GM19468 (cell line): Measurements from ENCODE around the gene IL10RB.
"Not testable (repeated sequence)": the region's sequence is repeated elsewhere in the genome, so short reads cannot be mapped to it uniquely, and the experiment has no call there.

Experiments used
- ATAC-seq: cut with Tn5 transposase; IDR thresholded peaks from one replicate; pipeline ENCODE4 v1.9.1; 2021; ENCODE audit warnings: mild to moderate bottlenecking, moderate library complexity, moderate number of reproducible peaks; ENCODE audit not compliant: unreplicated experiment; ENCODE audit errors: extremely low read depth

Gene IL10RB

DNA sequence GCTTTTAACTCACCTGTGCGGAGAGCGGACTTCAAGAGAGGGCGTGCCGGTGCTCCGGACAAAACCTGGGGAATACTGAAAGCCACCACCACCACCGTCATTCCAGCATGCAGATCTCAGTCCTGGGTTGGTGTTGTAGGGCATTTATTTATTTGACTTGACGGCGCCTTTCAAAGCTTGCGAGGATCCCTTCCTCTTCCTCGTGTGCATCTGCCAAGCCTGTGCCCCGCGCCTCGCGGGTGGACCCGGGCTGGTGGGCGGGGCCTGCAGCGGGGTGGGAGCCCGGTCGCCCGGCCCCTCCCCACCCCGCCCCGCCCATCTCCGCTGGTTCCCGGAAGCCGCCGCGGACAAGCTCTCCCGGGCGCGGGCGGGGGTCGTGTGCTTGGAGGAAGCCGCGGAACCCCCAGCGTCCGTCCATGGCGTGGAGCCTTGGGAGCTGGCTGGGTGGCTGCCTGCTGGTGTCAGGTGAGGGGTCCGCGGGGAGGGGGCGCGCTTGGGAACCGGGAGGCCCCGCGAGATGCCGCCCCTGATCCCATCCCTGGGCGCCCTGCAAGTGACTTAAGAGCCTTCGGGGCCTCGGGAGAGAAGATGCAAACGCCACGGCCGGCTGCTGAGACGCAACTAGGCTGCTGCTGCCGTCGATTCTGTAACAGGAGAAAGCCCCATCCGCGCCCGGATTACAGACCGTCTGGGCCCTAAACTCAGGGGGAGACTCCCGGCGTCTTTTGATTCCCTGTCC lies at the start of gene IL10RB:
Gene IL10RB (plus strand): TSS at position 318 of the 739 bp plus-strand sequence. CDS start 99 bp downstream, at position 417.
- no peak for ATAC-seq

DNA sequence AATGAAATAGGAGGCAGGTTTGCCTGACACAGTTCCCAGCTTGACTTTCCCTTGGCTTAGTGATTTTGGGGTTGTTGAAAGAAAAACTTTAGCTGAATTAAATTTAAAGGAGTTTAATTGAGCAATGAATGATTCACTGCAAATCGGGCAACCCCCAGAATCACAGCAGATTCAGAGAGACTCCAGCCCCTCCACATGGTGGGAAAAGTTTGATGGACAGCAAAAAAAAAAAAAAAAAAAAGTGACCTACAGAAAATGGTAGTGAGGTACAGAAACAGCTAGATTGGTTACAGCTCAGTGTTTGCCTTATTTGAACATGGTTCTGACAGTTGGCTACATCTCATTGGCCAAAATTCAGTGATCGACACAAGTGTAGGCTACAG lies 49.0 kb upstream of the IL10RB start:
- no peak for ATAC-seq

DNA sequence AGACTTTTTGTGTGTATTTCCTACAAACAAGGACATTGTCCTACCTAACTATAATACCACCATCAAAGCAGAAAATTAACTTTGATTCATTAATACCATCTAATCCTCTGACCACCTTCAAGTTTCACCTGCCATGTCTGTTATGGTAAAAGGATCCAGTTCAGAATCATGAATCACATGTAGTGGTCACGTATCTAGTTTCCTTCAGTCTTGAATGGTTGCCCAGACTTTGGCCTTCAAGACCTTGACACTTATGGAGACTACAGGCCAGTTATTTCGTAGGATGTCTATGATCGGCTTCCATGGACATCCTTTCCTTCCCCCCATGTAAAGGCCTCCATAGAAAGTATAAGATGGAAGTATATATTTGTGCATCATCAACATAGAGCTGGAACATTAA lies 46.9 kb upstream of the IL10RB start:
- ATAC-seq, result no peak

DNA sequence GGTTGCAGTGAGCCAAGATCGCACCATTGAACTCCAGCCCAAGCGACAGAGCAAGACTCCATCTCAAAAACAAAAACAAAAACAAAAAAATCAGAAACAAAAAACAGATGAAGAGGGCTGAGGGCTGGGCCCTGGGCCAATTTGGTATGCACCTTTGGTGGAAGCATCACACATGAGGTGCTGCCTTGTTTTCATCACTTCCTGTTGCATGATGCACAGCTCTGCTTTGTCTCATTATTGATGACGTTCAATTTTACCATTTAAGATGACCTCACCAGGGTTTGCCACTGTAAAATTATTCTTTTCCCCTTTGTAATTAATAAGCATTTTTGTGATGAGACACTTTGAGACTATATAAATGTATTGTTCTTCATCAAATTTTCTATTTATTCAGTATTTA lies 46.2 kb upstream of the IL10RB start:
- ATAC-seq, result no peak

DNA sequence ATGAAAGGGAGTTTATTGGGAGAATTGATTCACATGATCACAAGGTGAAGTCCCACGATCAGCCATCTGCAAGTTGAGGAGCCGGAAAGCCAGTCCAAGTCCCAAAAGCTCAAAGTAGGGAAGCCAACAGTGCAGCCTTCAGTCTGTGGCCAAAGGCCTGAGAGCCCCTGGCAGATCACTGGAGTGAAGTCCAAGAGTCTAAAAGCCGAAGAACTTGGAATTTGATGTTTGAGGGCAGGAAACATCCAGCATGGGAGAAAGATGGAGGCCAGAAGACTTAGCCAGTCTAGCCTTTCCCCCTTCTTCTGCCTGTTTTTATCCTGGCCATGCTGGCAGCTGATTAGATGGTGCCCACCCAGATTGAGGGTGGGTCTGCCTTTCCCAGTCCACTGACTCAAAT lies 40.8 kb upstream of the IL10RB start:
- not testable (repeated sequence) for ATAC-seq

DNA sequence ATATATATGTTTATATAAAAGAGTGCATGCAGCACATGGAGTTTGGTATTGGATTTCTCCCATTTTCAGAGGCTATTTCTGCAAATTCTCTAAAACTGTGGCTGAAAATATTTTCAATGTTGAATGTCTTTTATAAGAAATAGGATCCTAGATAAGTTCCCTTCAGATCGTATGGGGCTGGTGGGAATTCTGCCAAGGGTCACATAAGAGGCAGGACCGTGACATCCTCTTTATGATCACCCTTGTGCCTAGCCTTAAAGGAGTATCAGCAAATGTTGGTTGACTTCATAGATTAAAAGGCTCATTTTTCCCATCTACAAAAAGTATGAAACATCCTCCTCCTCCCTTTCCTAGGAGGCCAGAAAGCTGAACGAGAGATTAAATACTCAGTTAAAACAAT lies 37.7 kb upstream of the IL10RB start:
- ATAC-seq, result no peak

DNA sequence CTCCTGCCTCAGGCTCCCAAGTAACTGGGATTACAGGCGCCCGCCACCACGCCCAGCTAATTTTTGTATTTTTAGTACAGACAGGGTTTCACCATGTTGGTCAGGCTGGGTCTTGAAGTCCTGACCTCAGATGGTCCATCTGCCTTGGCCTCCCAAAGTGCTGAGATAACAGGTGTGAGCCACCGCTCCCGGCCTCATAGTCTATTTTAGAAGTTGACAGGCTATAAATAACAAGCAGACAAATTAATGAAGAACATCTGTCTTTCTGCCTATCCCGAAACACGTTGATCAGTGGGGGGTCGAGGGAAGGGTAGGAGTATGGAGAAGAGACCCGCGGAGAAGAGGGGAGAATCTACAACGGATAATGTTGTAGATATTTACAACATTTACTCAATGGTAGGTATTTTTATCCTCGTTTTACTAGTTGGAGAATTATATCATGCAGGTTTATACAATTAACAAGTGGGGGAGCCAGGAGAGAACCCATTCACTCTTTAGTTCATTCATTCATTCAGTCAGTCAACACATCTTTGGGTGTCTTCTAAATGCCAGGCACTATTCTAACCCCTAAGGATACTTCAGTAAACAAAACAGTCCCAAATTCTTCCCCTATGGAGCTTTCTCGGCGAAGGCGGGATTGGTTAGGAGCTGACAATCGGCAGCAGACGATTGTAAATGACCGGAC lies 36.9 kb upstream of the IL10RB start:
- no peak for ATAC-seq

DNA sequence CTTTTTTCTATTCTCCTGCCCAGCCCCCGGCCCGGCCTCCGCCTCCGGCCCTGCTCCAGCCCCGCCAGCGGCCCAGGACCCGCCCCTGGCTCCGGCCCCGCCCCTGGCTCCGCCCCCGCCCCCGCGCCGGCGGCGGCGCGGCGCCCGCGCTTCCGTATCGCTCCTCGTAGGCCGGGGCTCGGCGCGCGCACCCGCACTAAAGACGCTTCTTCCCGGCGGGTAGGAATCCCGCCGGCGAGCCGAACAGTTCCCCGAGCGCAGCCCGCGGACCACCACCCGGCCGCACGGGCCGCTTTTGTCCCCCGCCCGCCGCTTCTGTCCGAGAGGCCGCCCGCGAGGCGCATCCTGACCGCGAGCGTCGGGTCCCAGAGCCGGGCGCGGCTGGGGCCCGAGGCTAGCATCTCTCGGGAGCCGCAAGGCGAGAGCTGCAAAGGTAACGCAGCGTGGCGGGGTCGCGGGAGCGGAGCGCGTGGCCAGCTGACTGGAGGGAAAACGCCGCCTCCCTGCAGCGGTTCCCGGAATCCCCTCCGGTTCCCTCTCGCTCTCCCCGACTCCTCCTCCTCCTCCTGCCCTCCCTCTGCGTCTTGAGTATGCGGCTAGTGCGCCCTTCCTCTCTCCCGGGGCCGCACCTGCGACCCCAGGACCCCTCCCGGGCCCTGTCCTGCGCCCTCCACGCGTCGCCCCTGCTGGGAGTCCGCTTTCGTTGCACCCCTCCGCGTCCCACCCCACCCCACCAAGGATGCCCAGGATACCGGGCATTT lies 36.2 kb upstream of the IL10RB start, which contains the start of gene IFNAR2:
Gene IFNAR2 (plus strand): TSS at position 155 of the 761 bp plus-strand sequence. CDS start 11,985 bp downstream, outside the sequence.
- ATAC-seq, result no peak

DNA sequence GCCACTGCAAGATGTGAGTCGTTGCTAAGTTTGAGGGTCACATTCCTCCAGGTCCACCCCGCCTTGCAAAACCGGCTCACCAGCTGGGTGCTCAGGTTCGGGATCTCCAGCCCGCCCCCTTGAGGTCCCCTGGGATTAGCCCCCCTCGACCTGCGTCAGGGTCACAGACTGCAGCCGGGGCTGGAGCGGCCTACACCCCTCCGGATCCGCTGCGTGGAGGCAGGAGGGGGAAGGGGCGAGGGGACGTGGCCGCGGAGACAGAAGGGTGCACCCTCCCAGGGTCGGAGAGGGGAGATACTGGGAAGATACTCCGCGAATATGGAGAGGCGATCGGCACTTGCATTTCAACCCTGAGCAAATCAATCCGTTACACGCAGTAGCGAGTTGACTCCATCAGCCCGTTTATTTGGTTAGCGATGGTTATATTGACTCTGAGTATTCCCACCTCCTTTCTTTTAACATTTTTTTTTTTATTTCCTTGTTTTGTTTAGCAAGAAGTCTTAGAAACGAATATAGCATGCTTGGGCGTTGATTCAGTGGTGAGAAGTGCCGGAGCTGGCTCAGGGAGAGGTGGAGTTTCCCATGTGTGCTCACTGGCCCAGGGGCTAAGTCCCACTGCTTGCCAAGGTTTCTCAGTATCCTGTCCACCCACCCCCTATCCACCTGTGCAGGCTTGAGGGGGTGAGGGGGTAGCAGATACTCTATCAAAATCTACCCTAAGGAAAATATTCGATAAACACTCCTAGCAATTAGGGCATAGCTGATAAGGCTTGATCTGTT lies 35.4 kb upstream of the IL10RB start:
- ATAC-seq, result no peak

DNA sequence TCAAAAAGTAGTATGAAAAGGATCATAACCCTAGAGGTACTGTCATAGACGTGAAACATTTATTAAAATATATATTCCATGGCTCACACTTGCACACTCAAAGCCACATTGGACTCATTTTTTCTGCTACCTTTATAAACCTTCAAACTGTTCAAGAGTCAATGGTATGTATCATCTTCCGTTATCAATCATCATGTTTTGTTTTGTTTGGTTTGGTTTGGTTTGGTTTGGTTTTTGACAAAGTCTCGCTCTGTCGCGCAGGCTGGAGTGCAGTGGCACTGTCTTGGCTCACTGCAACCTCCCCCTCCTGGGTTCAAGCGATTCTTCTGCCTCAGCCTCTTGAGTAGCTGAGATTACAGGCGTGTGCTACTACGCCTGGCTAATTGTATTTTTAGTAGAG lies 34.6 kb upstream of the IL10RB start:
- ATAC-seq, result no peak

DNA sequence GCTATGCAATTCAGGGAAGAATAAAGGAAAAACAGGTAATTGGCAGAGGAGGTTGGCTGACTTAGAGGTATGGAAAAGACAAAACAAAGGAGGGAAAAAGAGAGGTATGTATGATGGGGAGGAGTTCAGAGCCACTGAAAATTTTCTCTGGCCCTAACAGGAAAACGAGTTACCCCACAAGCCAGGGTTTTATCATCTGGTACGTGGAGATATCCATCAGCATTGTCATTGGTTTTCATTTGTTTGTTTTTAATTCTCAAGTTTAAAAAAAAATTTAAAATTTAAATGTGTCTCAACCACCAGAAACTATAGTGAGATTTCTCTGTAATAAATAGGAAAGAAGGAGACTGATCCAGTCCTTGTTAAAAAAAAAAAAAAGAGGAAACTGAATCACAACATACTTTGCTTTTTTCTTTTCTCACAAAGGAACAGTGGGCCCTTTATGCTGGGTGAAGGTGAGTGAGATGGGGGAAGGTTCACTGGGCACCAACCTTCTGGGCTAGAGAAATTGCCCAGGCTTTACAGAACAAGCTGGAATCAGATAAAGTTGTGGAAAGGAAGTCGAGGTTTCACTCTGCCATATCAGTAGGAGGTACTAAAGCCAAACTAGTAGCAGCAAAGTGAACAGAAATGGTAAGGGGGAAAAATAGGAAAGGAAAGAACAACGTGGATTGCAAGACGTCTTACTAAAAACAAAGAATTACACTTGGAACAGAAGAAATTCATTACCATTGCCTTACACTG lies 33.7 kb upstream of the IL10RB start:
- ATAC-seq, result no peak

DNA sequence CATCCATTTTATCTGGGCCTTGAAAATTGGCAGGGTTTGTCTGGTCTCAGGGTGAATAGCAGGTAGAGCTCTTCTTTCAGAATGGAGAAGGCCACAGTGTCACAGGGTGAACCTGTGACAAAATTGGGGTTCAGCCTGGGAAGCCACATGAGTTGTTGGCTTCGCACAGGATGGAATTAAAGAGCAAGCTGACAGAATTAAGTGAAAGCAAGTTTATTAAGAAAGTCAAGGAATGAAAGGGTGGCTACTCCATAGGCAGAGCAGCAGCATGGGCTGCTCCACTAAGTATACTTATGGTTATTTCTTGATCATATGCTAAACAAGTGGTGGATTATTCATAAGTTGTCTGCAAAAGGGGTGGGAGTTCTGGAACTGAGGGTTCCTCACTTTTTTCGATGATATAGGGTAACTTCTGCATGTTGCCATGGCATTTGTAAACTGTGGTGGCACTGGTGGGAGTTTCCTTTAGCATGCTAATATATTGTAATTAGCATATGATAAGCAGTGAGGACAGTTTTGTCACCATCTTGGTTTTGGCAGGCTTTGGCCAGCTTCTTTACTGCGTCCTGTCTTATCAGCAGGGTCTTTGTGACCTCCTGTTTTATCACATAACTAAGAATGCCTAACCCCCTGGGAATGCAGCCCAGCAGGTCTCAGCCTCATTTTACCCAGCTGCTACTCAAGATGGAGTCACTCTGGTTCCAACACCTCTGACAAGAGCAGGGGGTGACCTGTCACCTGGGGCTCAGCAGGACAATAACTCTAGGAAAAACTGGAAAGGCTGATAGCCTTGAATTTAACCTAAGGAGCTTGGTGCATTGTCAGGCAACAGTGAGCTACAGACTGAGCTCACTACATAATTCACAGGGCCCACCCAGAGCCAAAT lies 31.3 kb upstream of the IL10RB start:
- no peak for ATAC-seq

DNA sequence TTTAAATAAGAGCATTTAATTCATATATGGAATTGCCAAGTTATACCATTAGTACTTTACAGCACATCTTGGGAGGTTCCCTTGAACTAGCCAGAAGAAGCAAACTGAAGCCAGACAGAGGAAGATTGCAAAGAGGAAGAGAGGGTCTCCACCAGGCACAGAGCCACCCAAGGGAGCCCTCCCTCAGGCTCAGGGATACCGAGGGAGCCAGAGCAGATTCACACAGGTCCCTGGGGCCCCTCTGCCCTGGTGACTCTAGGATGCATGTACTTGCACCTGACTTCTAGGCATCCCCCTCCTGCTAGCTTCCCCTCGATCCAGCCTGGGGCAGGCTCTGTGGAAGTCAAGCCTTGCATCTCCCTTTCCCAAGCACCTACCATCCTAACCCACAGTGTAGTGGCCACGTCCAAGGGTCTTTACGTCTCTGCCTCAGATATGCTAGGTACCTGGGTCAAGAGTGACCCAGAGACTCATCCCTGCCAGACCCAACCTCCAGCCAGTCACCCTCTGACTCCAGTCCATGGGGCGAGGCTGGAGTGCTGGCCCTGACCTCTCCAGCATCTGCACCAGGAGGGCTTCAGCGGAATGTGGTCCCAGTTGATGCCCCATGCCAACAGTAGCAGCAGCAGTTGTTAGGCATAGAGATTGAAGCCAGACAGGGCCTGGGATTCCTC lies 30.0 kb upstream of the IL10RB start:
- no peak for ATAC-seq

DNA sequence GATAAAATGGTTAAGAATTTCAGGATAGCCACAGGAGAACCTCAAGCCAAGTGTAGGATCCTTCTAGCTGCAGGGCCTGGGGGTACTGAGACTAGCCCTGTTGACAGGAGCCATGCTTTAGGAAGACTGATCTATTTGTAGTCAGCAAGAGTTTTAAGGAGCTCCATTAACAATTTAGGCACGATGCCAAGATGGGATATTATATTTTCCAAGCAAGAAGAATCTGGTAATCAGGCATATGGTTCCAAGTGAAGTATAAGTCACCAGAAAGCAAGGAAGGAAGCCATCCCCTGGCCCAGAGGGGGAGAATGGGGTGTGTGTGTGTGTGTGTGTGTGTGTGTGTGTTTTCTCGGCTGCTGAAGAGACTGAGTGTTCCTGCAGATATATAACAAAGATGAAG lies 29.4 kb upstream of the IL10RB start:
- ATAC-seq, result no peak

DNA sequence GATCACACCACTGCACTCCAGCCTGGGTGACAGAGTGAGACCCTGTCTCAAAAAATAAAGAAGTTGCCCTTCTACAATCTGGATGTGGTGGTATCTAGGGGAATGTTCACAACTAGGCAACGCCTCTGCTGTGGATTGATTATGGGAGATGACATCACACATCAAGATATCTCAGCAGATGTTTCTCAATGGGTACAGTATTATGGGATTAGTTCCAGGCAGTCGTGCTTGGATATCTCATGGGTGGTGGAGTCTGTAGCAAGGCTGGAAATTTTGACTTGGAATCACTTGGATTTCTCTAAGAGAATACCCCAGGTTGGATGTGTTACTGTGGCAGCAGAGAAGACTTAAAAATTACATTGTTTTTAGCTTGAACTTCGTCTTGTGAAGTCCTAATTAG lies 28.7 kb upstream of the IL10RB start:
- ATAC-seq, result no peak

DNA sequence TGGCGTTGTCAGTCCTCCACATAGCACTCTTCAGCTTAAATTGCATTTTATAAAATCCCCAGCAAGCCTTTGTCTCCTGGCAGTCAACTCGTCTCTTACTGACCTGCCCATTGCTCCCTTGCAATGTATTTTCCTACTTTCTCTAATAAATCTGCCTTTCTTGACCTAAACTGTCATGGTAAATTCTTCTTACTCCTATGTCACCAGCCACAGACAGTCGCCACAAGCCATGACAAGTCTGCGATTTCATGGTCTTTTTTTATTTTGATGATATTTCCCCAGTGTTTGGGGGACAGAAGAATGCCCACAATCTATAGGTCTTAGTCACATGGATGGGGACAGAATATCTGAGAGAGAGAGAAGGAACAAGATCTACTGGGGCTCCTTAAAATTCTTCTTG lies 28.0 kb upstream of the IL10RB start:
- no peak for ATAC-seq

DNA sequence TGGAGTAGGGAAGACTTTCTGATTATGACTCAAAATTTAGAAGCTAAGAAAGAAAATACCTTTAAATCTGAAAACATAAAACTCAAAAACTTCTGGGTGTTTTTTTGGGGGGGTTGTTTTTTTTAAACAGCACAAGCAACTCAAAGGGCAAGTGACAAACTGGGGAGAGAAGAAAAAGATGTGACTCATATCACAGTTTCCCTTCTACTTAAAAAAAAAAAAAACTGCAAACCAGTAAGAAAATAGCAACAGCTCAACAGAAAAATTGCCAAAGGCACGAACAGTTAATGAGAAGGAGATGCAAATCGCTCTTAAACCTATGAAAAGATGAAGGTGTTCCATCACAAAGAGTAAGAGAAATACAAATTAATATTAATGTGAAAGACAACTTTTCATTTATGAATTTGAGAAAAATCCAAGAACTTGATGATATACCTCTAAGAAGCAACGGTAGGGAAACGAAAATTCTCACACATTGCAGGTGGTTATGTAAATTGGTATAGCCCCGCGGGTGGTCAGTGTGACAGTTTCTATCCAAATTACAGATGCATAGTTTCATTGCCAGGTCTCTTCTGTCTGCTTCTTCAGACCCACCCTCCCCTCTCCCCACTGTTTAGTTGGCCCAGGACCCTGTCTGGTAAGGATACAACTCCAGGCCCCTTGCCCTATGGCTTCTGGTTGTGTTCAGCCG lies 27.5 kb upstream of the IL10RB start:
- peak; percentile 59 for ATAC-seq
